Measurements from ENCODE around the gene MLLT3. TPM values are rescaled to one million over a fixed set of nuclear protein-coding genes. Genes with fewer than 3 reads are reported as not detected.
A peak's percentile ranks its signal among the peaks of the same experiment; 100 is the strongest.

The MLLT3 gene
- total and polyA plus RNA-seq, 8 donors, result 1.8 to 10.3 (median 4.2) TPM

DNA sequence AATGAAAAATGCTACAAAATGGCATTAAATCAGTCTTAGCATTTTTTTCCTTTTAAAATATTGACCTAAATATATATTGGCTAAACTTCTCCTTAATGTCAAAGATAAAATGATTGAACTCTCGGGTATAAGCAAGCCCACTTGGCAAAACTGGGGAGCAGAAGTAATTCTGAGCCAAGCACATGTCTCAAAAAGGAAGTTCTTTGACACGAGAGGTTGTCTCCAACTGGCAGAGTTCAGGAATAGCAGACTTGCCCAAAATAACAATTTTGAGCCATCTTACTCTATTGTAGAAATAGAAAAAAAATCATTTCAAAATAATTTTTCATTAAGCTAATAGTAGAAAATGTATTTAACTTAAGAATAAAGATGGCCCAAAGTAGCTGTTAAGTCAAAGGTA, 10.4 kb upstream of the MLLT3 start:
- intact Hi-C loops (cut with DNase I), result loop anchor here in 1 of 3 donors (10.0 kb wide), 1 partner anchor 252 kb away; no protein-coding TSS in a partner anchor
- no peak overlapping the region for H3K4me3 ChIP-seq
- FAIRE-seq (no peak), DNase-seq (no peak), ATAC-seq (no peak)
- no peaks in the 10 kb centered on the region for H3K27me3 ChIP-seq
- 72 to 91% methylated on average over 2 of the region's 2 CpGs for WGBS, 2 donors
- no peaks in the 10 kb centered on the region for H3K36me3 ChIP-seq
- no peaks in the 10 kb centered on the region for H3K9me3 ChIP-seq
- TF ChIP-seq, protein P1, sequence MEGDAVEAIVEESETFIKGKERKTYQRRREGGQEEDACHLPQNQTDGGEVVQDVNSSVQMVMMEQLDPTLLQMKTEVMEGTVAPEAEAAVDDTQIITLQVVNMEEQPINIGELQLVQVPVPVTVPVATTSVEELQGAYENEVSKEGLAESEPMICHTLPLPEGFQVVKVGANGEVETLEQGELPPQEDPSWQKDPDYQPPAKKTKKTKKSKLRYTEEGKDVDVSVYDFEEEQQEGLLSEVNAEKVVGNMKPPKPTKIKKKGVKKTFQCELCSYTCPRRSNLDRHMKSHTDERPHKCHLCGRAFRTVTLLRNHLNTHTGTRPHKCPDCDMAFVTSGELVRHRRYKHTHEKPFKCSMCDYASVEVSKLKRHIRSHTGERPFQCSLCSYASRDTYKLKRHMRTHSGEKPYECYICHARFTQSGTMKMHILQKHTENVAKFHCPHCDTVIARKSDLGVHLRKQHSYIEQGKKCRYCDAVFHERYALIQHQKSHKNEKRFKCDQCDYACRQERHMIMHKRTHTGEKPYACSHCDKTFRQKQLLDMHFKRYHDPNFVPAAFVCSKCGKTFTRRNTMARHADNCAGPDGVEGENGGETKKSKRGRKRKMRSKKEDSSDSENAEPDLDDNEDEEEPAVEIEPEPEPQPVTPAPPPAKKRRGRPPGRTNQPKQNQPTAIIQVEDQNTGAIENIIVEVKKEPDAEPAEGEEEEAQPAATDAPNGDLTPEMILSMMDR (IDR thresholded peaks at IDR 0.05), result no peak
- no peak overlapping the region for H3K27ac ChIP-seq
- peaks cover 0 to 4% (median 0%) of the 10 kb centered on the region in 3 donors for H3K4me1 ChIP-seq

DNA sequence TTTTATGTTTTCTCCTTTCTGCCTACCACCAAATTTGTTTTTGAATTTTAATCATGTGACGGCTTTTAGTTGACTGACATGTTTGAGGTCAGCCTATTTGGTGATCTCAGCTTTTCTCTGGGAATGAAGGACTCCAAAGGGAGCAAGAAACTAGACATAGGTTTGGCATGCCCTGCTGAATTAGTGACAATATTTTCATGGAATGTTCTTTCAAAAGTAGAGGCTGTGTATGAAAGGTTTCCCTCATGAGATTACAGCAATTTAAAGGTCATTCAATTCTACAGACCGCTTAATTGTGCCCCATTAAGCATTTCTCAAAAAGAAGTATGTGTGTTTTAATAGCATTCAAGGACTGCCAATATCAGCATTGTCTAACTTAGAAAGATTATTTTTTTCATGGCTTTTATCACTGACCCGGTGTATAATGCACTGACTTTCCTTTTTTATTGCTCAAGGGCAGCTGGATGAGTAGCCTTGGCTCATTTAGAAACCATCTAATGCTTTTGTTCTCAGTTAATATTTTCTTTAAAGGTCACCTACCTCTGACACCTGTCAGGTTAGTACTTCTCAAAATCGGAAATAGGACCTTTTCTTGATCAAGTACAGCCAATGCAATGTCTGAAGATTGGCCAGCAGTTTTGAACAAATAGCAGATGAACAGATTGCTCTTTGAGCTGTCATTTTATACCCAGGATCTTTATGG, 8.1 kb upstream of the MLLT3 start:
- no peaks in the 10 kb centered on the region for H3K9me3 ChIP-seq
- intact Hi-C loops (cut with DNase I), result loop anchor here in 1 of 3 donors (10.0 kb wide), 1 partner anchor 254 kb away; no protein-coding TSS in a partner anchor
- H3K4me1 ChIP-seq, result peaks cover 0 to 4% (median 0%) of the 10 kb centered on the region in 3 donors
- H3K4me3 ChIP-seq, result no peak overlapping the region
- ATAC-seq, result no peak
- H3K27ac ChIP-seq, result no peak overlapping the region
- WGBS, 2 donors, result 27 to 32% methylated on average over 4 of the region's 4 CpGs
- no peak for DNase-seq
- FAIRE-seq, result no peak
- no peaks in the 10 kb centered on the region for H3K27me3 ChIP-seq
- H3K36me3 ChIP-seq, result no peaks in the 10 kb centered on the region
- TF ChIP-seq, protein P1 (IDR thresholded peaks at IDR 0.05), result no peak

DNA sequence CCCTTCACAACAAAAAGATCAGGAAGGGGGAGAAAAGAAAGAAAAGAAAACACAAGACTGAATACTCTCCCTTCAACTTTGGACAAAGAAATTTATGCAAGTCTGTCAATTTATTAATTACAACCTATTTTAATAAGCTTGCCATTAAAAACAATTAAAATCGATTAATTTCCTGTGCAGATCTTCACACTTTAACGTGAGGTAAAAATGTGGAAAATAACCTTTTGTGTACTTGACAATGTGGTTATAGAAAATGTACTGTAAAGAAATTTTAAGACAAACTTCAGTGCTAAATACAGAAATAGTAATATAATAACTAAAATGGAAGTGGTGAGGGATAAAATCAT, 2.7 kb upstream of the MLLT3 start:
- FAIRE-seq, result no peak
- intact Hi-C loops (cut with DNase I), result no loop called here
- Histone ChIP-seq H3K27me3 (no peaks in the 10 kb centered on the region), H3K36me3 (no peaks in the 10 kb centered on the region), H3K4me1 (peaks cover 0 to 7% (median 0%) of the 10 kb centered on the region in 3 donors), H3K9me3 (no peaks in the 10 kb centered on the region), H3K4me3 (peak overlapping the region in 1 of 4 donors; percentile 62), H3K27ac (no peak overlapping the region)
- no peak for ATAC-seq
- TF ChIP-seq, protein P1 (IDR thresholded peaks at IDR 0.05), result no peak
- no peak for DNase-seq
- WGBS, 2 donors, result 28 to 30% methylated on average over 2 of the region's 2 CpGs

DNA sequence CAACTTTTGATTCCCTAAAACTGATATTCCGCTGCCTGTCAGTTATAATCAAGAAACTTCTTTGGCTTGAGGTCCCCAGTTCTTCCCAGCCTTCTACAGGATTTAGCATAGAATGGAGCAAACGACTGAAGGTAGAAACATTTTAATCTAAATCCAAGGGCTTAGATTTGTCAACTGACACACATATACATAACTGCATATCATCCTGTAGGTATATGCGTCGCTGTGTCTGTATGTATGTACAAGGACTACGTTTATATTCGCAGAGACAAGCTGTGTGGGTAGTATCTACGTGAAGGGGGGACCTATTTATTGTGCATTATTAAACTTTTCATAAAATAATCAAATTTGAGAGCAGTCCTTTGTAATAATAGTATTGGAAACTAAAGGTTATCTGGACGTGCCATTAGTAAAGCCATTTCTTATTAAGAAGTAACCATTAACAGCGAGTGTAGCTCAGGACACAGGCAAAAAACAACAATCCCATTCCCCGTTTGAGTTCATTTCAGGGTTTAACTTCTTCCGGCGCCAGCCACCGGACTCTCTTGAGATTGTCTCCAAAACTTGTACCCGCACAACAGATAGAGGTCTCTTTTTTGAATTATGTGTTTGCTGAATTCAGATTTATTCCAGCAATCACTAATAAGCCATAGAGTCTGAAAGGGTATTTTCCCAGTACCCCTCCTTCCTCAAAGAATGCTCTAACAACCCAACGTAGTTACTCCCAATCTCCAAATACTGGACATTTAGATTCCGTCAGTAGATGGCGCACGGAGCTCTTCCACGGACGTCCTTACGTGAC, 2.1 kb upstream of the MLLT3 start:
- Histone ChIP-seq H3K27me3 (no peaks in the 10 kb centered on the region), H3K36me3 (no peaks in the 10 kb centered on the region), H3K27ac (no peak overlapping the region), H3K4me1 (peaks cover 0 to 7% (median 0%) of the 10 kb centered on the region in 3 donors), H3K9me3 (no peaks in the 10 kb centered on the region), H3K4me3 (peak overlapping the region in 2 of 4 donors; percentile 62 to 74)
- DNase-seq (peak in 4 of 6 donors; percentile 33 to 53 (median 44)), FAIRE-seq (peak; percentile 80), ATAC-seq (peak in 3 of 4 donors; percentile 26 to 30 (median 26))
- 7 to 9% methylated on average over 21 of the region's 21 CpGs for WGBS, 2 donors
- intact Hi-C loops (cut with DNase I), result no loop called here
- TF ChIP-seq, protein P1 (IDR thresholded peaks at IDR 0.05), result peak; percentile 21 to 57 (median 45)

All from pancreas (tissue), 10 donors.